Erythroblast (primary cell): ENCODE data around the gene BLVRB.

Source experiments
- GATA1 ChIP-seq: IDR thresholded peaks from 2 replicates; pipeline ENCODE4 v1.6.1; 2011; ENCODE audit warnings: low read depth, mild to moderate bottlenecking, control low read depth, low read length, moderate library complexity
- POLR2A ChIP-seq: IDR thresholded peaks from 2 replicates; pipeline ENCODE4 v1.6.1; 2011; ENCODE audit warnings: mild to moderate bottlenecking, low read length

DNA sequence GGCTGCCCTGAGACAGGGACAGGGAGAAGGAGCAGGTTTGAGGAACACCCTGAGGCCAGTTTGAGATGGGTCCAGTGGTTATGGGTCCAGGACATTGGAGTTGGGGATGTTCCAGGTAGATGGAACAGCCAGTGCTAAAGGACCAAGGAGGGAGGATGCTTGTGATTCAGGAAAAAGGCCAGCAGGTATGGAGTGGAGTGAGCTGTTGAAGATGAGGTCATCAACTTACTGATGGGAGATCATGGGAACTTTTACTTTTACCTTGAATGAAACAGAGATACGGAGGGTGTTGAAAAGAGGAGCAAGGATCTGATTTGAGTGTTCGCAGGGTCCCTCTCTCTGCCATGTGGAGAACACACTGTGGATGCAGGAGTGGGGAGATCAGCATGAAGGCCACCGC, 26.7 kb upstream of the BLVRB start:
- TF ChIP-seq POLR2A = no peak
- TF ChIP-seq GATA1 = no peak
